BE2C (cell line): ENCODE measurements around the gene RPS3.

Experiments used
- DNase-seq: peaks from one replicate; pipeline ENCODE4 v3.0.0-alpha.2; 2020
- H3K27me3 ChIP-seq: fragments of 250-450 bp; sonication (Bioruptor Pico); 2 replicates; pipeline ENCODE4 v1.5.1; 2020; ENCODE audit warnings: mild to moderate bottlenecking
- H3K36me3 ChIP-seq: fragments of 250-450 bp; sonication (Bioruptor Pico); 2 replicates; pipeline ENCODE4 v1.5.1; 2020; ENCODE audit warnings: mild to moderate bottlenecking
- H3K4me1 ChIP-seq: fragments of 250-450 bp; sonication (Bioruptor Pico); 2 replicates; pipeline ENCODE4 v1.5.1; 2020
- H3K4me3 ChIP-seq: 2 replicates; pipeline ENCODE4 v1.5.1; 2011; ENCODE audit warnings: low read depth, low read length
- H3K9me3 ChIP-seq: fragments of 250-450 bp; sonication (Bioruptor Pico); 2 replicates; pipeline ENCODE4 v1.5.1; 2020
- CTCF ChIP-seq: IDR thresholded peaks from 2 replicates; pipeline ENCODE4 v1.5.1; 2012; ENCODE audit warnings: mild to moderate bottlenecking, low read depth, low read length

The RPS3 gene

GRCh38 chr11:75434886-75435570, 35.7 kb downstream of the RPS3 start:
- DNase-seq, result no peak
- Histone ChIP-seq H3K27me3 (peaks cover 24% of the 10 kb centered on the region), H3K9me3 (no peaks in the 10 kb centered on the region), H3K4me3 (no peak overlapping the region), H3K36me3 (no peaks in the 10 kb centered on the region), H3K4me1 (no peaks in the 10 kb centered on the region)
- no peak for TF ChIP-seq CTCF

- Histone ChIP-seq H3K36me3 (no peaks in the 10 kb centered on the region), H3K4me3 (no peak overlapping the region), H3K4me1 (no peaks in the 10 kb centered on the region), H3K27me3 (peaks cover 19% of the 10 kb centered on the region), H3K9me3 (no peaks in the 10 kb centered on the region)
- TF ChIP-seq CTCF, result no peak
- DNase-seq, result no peak
Observed at GRCh38 chr11:75435571-75435925, 36.2 kb downstream of the RPS3 start.

GRCh38 chr11:75436806-75437205, 37.5 kb downstream of the RPS3 start:
- TF ChIP-seq CTCF, result no peak
- H3K9me3 ChIP-seq, result no peaks in the 10 kb centered on the region
- H3K4me1 ChIP-seq, result no peaks in the 10 kb centered on the region
- H3K4me3 ChIP-seq, result no peak overlapping the region
- H3K27me3 ChIP-seq, result peaks cover 6% of the 10 kb centered on the region
- H3K36me3 ChIP-seq, result no peaks in the 10 kb centered on the region
- no peak for DNase-seq

GRCh38 chr11:75437966-75438659, 38.8 kb downstream of the RPS3 start:
- H3K9me3 ChIP-seq, result no peaks in the 10 kb centered on the region
- H3K27me3 ChIP-seq, result no peaks in the 10 kb centered on the region
- no peaks in the 10 kb centered on the region for H3K4me1 ChIP-seq
- no peaks in the 10 kb centered on the region for H3K36me3 ChIP-seq
- no peak for TF ChIP-seq CTCF
- DNase-seq, result no peak
- H3K4me3 ChIP-seq, result no peak overlapping the region

GRCh38 chr11:75439026-75439425, 39.7 kb downstream of the RPS3 start:
- no peaks in the 10 kb centered on the region for H3K36me3 ChIP-seq
- no peaks in the 10 kb centered on the region for H3K4me1 ChIP-seq
- DNase-seq, result no peak
- no peak overlapping the region for H3K4me3 ChIP-seq
- TF ChIP-seq CTCF, result no peak
- H3K9me3 ChIP-seq, result no peaks in the 10 kb centered on the region
- H3K27me3 ChIP-seq, result no peaks in the 10 kb centered on the region

- H3K36me3 ChIP-seq, result no peaks in the 10 kb centered on the region
- DNase-seq, result no peak
- H3K9me3 ChIP-seq, result no peaks in the 10 kb centered on the region
- H3K4me3 ChIP-seq, result no peak overlapping the region
- no peaks in the 10 kb centered on the region for H3K27me3 ChIP-seq
- TF ChIP-seq CTCF, result no peak
- H3K4me1 ChIP-seq, result no peaks in the 10 kb centered on the region
Observed at GRCh38 chr11:75439495-75440120, 40.3 kb downstream of the RPS3 start.
